Mammary microvascular endothelial cell (primary cell): ENCODE results near the gene CYP11A1. TPM values are rescaled to one million over a fixed set of nuclear protein-coding genes. Genes with fewer than 3 reads are reported as not detected.

Source experiments
- total RNA-seq: library from RNA; depleted of rRNA; stranded (reverse); fragments of >200 nt; gene quantifications from 2 replicates; pipeline ENCODE4 v1.2.3, GENCODE V29; 2015

The CYP11A1 gene
- 0.33 TPM in 1 of 2 replicates, not detected in the other for total RNA-seq

GRCh38 chr15:74367296-74367854, at the start of gene CYP11A1:
Gene CYP11A1 (minus strand): TSS chr15:74367646. CDS start chr15:74367585, 61 bp downstream.

Other genes starting within 250 kb of the CYP11A1 start
- gene ISLR2, start 237.1 kb downstream of the CYP11A1 start, total RNA-seq: 0.13 TPM in 1 of 2 replicates, not detected in the other
- not detected in 2 replicates for gene ISLR, start 193.9 kb downstream of the CYP11A1 start, total RNA-seq
- gene STRA6, start 164.9 kb downstream of the CYP11A1 start, total RNA-seq: 0.10 TPM in 1 of 2 replicates, not detected in the other
- gene CCDC33, start 131.3 kb downstream of the CYP11A1 start, total RNA-seq: not detected in 2 replicates
- gene SEMA7A, start 66.3 kb upstream of the CYP11A1 start, total RNA-seq: 0.44 and 0.67 TPM in 2 replicates
- 53.8 and 64.2 TPM in 2 replicates for gene UBL7, start 93.5 kb upstream of the CYP11A1 start, total RNA-seq
- 2.2 and 2.7 TPM in 2 replicates for gene ARID3B, start 173.6 kb upstream of the CYP11A1 start, total RNA-seq
- gene CLK3, start 248.2 kb upstream of the CYP11A1 start, total RNA-seq: 63.9 and 64.1 TPM in 2 replicates